H9 (cell line): ENCODE data around the gene UBN1. TPM values are rescaled to one million over a fixed set of nuclear protein-coding genes. Genes with fewer than 3 reads are reported as not detected.

Source experiments
- DNase-seq: peaks from one replicate; pipeline ENCODE4 v3.0.0-alpha.2; 2017
- H2AFZ ChIP-seq: one replicate; pipeline ENCODE4 v1.6.1; 2013; ENCODE audit warnings: mild to moderate bottlenecking, low read length, control low read depth, moderate library complexity
- H2AK5ac ChIP-seq: 2 replicates; pipeline ENCODE4 v1.6.1; 2013; ENCODE audit warnings: low read length, control low read depth, mixed read lengths; ENCODE audit not compliant: insufficient read length
- H2BK120ac ChIP-seq: one replicate; pipeline ENCODE4 v1.6.1; 2013; ENCODE audit warnings: low read depth, mild to moderate bottlenecking, low read length, control low read depth, inconsistent platforms; ENCODE audit not compliant: poor library complexity, severe bottlenecking
- H2BK12ac ChIP-seq: 2 replicates; pipeline ENCODE4 v1.6.1; 2013; ENCODE audit warnings: low read length, control low read depth, mixed read lengths, low read depth; ENCODE audit not compliant: insufficient read length
- H2BK15ac ChIP-seq: 2 replicates; pipeline ENCODE4 v1.6.1; 2013; ENCODE audit warnings: low read depth, low read length, control low read depth
- H2BK20ac ChIP-seq: one replicate; pipeline ENCODE4 v1.6.1; 2013; ENCODE audit warnings: low read depth, mild to moderate bottlenecking, low read length, control low read depth, inconsistent platforms; ENCODE audit not compliant: poor library complexity, severe bottlenecking
- H2BK5ac ChIP-seq: 2 replicates; pipeline ENCODE4 v1.6.1; 2013; ENCODE audit warnings: low read length, control low read depth, mixed read lengths; ENCODE audit not compliant: insufficient read length
- H3K14ac ChIP-seq: 2 replicates; pipeline ENCODE4 v1.6.1; 2013; ENCODE audit warnings: low read length, control low read depth; ENCODE audit not compliant: insufficient read depth
- H3K18ac ChIP-seq: 2 replicates; pipeline ENCODE4 v1.6.1; 2013; ENCODE audit warnings: low read depth, mild to moderate bottlenecking, mixed read lengths, low read length, control low read depth; ENCODE audit not compliant: insufficient read length
- H3K23ac ChIP-seq: 2 replicates; pipeline ENCODE4 v1.6.1; 2013; ENCODE audit warnings: low read length, control low read depth, mixed read lengths, low read depth; ENCODE audit not compliant: insufficient read length
- H3K23me2 ChIP-seq: 2 replicates; pipeline ENCODE4 v1.6.1; 2013; ENCODE audit warnings: low read depth, mild to moderate bottlenecking, mixed read lengths, low read length, control low read depth; ENCODE audit not compliant: insufficient read length, poor library complexity, severe bottlenecking
- H3K27ac ChIP-seq: 2 replicates; pipeline ENCODE4 v1.5.1; 2013; ENCODE audit warnings: low read length, control low read depth, mixed read lengths, low read depth; ENCODE audit not compliant: insufficient read length
- H3K27me3 ChIP-seq: 2 replicates; pipeline ENCODE4 v1.6.1; 2013; ENCODE audit warnings: low read length, control low read depth, inconsistent platforms; ENCODE audit not compliant: insufficient read depth
- H3K4ac ChIP-seq: 2 replicates; pipeline ENCODE4 v1.6.1; 2013; ENCODE audit warnings: low read depth, mild to moderate bottlenecking, control low read depth, inconsistent platforms, low read length, moderate library complexity
- H3K4me1 ChIP-seq: 2 replicates; pipeline ENCODE4 v1.6.1; 2013; ENCODE audit warnings: low read length, control low read depth, inconsistent platforms; ENCODE audit not compliant: insufficient read depth
- H3K4me2 ChIP-seq: 2 replicates; pipeline ENCODE4 v1.6.1; 2013; ENCODE audit warnings: low read length, control low read depth, mixed read lengths; ENCODE audit not compliant: insufficient read length, insufficient read depth
- H3K56ac ChIP-seq: 2 replicates; pipeline ENCODE4 v1.6.1; 2013; ENCODE audit warnings: low read depth, mild to moderate bottlenecking, mixed read lengths, low read length, control low read depth; ENCODE audit not compliant: insufficient read length
- H3K79me1 ChIP-seq: 2 replicates; pipeline ENCODE4 v1.6.1; 2013; ENCODE audit warnings: low read depth, mild to moderate bottlenecking, moderate library complexity, low read length, control low read depth, inconsistent platforms; ENCODE audit not compliant: insufficient read depth, poor library complexity, severe bottlenecking
- H3K79me2 ChIP-seq: 2 replicates; pipeline ENCODE4 v1.6.1; 2013; ENCODE audit warnings: low read length, control low read depth, inconsistent platforms; ENCODE audit not compliant: insufficient read depth
- H3K9ac ChIP-seq: 2 replicates; pipeline ENCODE4 v1.6.1; 2013; ENCODE audit warnings: low read length, control low read depth, mixed read lengths; ENCODE audit not compliant: insufficient read length; ENCODE audit errors: extremely low read depth
- H3K9me3 ChIP-seq: one replicate; pipeline ENCODE4 v1.6.1; 2013; ENCODE audit warnings: low read depth, low read length, inconsistent platforms; ENCODE audit not compliant: control insufficient read depth
- H3T11ph ChIP-seq: one replicate; pipeline ENCODE4 v1.6.1; 2013; ENCODE audit warnings: mild to moderate bottlenecking, low read length, control low read depth, inconsistent platforms
- H4K20me1 ChIP-seq: one replicate; pipeline ENCODE4 v1.6.1; 2013; ENCODE audit not compliant: control insufficient read depth, insufficient read length, insufficient read depth
- H4K5ac ChIP-seq: 2 replicates; pipeline ENCODE4 v1.6.1; 2013; ENCODE audit warnings: low read depth, mild to moderate bottlenecking, mixed read lengths, low read length, control low read depth; ENCODE audit not compliant: insufficient read length
- H4K8ac ChIP-seq: replicated peaks from 2 replicates; pipeline ENCODE4 v1.6.1; 2013; ENCODE audit warnings: low read length, control low read depth, mixed read lengths, low read depth; ENCODE audit not compliant: insufficient read length
- H4K91ac ChIP-seq: 2 replicates; pipeline ENCODE4 v1.6.1; 2013; ENCODE audit warnings: low read depth, mild to moderate bottlenecking, moderate library complexity, mixed read lengths, low read length, control low read depth; ENCODE audit not compliant: insufficient read length
- H3K27ac Mint-ChIP-seq, 3 experiments: 2 replicates in 2 of 3; 3 replicates in 1 of 3; pipeline ENCODE4 v1.8.0; 2020 to 2021; ENCODE audit warnings: mixed read lengths in 3 of 3, mild to moderate bottlenecking in 1 of 3, moderate library complexity in 1 of 3
- H3K27me3 Mint-ChIP-seq: 2 replicates; pipeline ENCODE4 v1.8.0; 2021; ENCODE audit warnings: low read depth, mild to moderate bottlenecking, moderate library complexity, mixed read lengths
- H3K36me3 Mint-ChIP-seq, 3 experiments: 2 replicates in 2 of 3; 3 replicates in 1 of 3; pipeline ENCODE4 v1.8.0; 2020 to 2021; ENCODE audit warnings: low read depth in 3 of 3, mixed read lengths in 3 of 3; ENCODE audit not compliant: insufficient read depth in 1 of 3
- H3K4me1 Mint-ChIP-seq, 2 experiments: 2 replicates each; pipeline ENCODE4 v1.8.0; 2020; ENCODE audit warnings: mixed read lengths in 2 of 2
- H3K4me3 Mint-ChIP-seq, 2 experiments: 2 replicates in 1 of 2; 3 replicates in 1 of 2; pipeline ENCODE4 v1.8.0; 2020 to 2021; ENCODE audit warnings: mild to moderate bottlenecking in 2 of 2, mixed read lengths in 2 of 2, moderate library complexity in 1 of 2
- H3K9me3 Mint-ChIP-seq, 2 experiments: 2 replicates in 1 of 2; 3 replicates in 1 of 2; pipeline ENCODE4 v1.8.0; 2020; ENCODE audit warnings: mild to moderate bottlenecking in 2 of 2, mixed read lengths in 2 of 2, moderate library complexity in 1 of 2
- WGBS: extraction: QIAGEN DNeasy Blood & Tissue Kit; methylation state at CpG from one replicate; pipeline ENCODE4 v1.1.7; 2013; ENCODE audit warnings: missing lambda C conversion rate, low lambda C conversion rate, mixed read lengths; ENCODE audit not compliant: insufficient read length; ENCODE audit errors: extremely low coverage; 5-methylcytosine and 5-hydroxymethylcytosine counted together
- total RNA-seq: library from RNA; stranded (reverse); gene quantifications from 2 replicates; pipeline ENCODE4 v1.2.1, GENCODE V29; 2021
- TF ChIP-seq, protein P1 (sequence below): fragments of 200-600 bp; sonication (generic); conservative IDR thresholded peaks from 3 replicates; pipeline ENCODE4 v1.8.0; 2021; ENCODE audit warnings: antibody characterized with exemption, mild to moderate bottlenecking

UBN1 gene
- total RNA-seq, 1 experiment from 2014 or later = 55.2 TPM

DNA sequence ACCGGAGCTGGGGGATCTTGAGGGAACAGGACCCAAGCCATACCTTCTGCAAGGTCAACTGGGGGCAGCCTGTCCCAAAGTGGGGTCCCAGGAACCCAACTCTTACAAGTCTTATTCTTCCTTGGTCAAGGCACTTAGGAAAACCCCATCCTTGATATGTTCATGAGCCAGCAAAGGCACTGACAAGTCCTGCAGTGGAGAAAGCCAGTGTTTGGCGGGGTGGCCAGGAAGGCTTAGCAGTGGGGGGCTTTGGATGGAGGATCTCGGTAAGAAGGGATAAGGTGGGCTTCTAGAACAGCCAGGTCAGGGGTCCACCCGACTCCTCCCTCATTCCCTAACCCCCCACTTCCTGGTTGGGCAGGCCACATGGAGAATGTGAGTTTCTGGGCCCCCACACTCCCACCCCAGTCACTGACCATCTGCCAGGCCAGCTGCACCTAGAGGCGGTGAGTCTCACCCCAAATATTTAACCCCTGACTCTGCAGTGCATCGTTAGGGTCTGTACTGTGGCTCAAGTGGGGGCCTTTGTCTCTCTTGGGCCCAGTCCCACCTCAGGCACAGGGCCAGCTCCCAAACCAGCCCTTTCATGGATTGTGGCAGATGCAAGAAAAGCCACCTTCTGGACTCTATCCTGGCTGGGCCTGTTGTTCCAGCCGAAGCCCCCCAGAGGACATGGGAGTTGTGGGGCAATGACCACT is 67.4 kb downstream of the UBN1 start:
- H3K18ac ChIP-seq = no peak overlapping the region

More for the DNA sequence above, 67.4 kb downstream of the UBN1 start:
- TF ChIP-seq, protein P1, sequence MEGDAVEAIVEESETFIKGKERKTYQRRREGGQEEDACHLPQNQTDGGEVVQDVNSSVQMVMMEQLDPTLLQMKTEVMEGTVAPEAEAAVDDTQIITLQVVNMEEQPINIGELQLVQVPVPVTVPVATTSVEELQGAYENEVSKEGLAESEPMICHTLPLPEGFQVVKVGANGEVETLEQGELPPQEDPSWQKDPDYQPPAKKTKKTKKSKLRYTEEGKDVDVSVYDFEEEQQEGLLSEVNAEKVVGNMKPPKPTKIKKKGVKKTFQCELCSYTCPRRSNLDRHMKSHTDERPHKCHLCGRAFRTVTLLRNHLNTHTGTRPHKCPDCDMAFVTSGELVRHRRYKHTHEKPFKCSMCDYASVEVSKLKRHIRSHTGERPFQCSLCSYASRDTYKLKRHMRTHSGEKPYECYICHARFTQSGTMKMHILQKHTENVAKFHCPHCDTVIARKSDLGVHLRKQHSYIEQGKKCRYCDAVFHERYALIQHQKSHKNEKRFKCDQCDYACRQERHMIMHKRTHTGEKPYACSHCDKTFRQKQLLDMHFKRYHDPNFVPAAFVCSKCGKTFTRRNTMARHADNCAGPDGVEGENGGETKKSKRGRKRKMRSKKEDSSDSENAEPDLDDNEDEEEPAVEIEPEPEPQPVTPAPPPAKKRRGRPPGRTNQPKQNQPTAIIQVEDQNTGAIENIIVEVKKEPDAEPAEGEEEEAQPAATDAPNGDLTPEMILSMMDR = no peak
- Histone ChIP-seq H3K4ac (no peak overlapping the region), H3K79me1 (no peaks in the 10 kb centered on the region), H3K9ac (no peak overlapping the region), H3K23me2 (no peaks in the 10 kb centered on the region), H2BK20ac (no peak overlapping the region), H3K23ac (no peak overlapping the region), H2BK12ac (no peak overlapping the region), H4K5ac (no peak overlapping the region), H3K4me2 (no peak overlapping the region), H3T11ph (no peak overlapping the region), H3K4me1 (no peaks in the 10 kb centered on the region; the same call in 1 of the 2 replicates), H4K20me1 (no peaks in the 10 kb centered on the region), H3K56ac (no peak overlapping the region), H4K8ac (no peak overlapping the region), H3K27ac (no peak overlapping the region), H3K79me2 (no peaks in the 10 kb centered on the region), H2AK5ac (no peak overlapping the region), H2BK120ac (no peak overlapping the region), H3K14ac (no peak overlapping the region; the same call in 1 of the 2 replicates), H3K27me3 (no peaks in the 10 kb centered on the region), H4K91ac (no peak overlapping the region), H2AFZ (no peak overlapping the region), H3K9me3 (no peaks in the 10 kb centered on the region), H2BK5ac (no peak overlapping the region), H2BK15ac (no peak overlapping the region)
- H3K4me3 Mint-ChIP-seq = no peak overlapping the region
- H3K36me3 Mint-ChIP-seq = no peaks in the 10 kb centered on the region; a peak in 1 of 7 replicates
- no peaks in the 10 kb centered on the region for H3K9me3 Mint-ChIP-seq
- DNase-seq = no peak
- no peaks in the 10 kb centered on the region for H3K27me3 Mint-ChIP-seq
- peak overlapping the region in 1 of 3 experiments; percentile 57; a peak in 2 of 7 replicates for H3K27ac Mint-ChIP-seq
- WGBS = no CpG with 5 or more reads among the region's 7 CpGs
- H3K4me1 Mint-ChIP-seq = peaks cover 13 to 16% of the 10 kb centered on the region in 2 experiments
